GM13976 (cell line): ENCODE data around the gene CRIP3.

Experiments
- DNase-seq: peaks from one replicate; pipeline ENCODE4 v3.0.0; 2012; ENCODE audit warnings: low spot score
- in situ Hi-C: fragments of 300-500 bp; cut with MboI; formaldehyde crosslinking; loops from one replicate; pipeline ENCODE4 v1.12.0; 2022; ENCODE audit warnings: low sequenced_read_pairs, mixed read lengths, inconsistent platforms; ENCODE audit not compliant: unreplicated experiment
- TF ChIP-seq, protein P1 (sequence below): IDR thresholded peaks from 2 replicates; pipeline ENCODE4 v1.5.1; 2012; ENCODE audit warnings: borderline replicate concordance, mild to moderate bottlenecking; ENCODE audit not compliant: insufficient read depth; ENCODE audit errors: extremely low read depth, missing control alignments, control extremely low read depth

The CRIP3 gene

DNA sequence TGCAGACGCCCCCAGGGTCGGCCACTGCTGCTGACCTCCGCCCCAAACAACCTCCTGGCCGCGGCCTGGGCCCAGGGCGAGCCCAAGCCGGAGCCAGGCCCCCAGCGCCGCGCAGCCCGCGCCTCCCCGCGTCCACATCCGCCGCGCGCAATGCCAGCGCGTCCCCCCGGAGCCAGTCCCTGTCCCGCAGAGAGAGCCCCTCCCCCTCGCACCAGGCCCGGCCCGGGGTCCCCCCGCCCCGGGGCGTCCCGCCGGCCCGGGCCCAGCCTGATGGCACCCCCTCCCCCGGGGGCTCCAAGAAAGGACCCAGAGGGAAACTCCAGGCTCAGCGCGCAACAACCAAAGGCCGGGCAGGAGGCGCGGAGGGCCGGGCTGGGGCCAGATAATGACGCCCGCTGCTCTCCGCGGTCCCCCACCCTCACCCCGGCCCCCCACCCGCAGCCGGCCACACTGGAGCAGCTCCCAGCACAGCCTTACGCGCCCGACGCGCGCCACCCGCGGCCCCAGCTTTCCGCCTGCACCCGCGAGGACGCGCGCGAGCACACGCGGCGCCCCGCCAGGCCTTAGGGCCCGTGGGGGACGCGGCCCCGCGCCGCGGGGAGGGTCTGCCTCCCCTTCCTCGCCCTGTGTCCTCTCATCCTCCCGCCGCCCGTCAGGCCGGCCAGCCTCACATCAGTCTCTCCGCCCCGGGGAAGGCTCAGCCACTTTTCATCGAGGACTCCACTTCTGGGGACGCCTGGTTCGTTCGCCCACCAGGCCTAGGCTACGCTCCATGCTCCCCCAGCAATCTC, 23.4 kb downstream of the CRIP3 start:
- TF ChIP-seq, protein P1, sequence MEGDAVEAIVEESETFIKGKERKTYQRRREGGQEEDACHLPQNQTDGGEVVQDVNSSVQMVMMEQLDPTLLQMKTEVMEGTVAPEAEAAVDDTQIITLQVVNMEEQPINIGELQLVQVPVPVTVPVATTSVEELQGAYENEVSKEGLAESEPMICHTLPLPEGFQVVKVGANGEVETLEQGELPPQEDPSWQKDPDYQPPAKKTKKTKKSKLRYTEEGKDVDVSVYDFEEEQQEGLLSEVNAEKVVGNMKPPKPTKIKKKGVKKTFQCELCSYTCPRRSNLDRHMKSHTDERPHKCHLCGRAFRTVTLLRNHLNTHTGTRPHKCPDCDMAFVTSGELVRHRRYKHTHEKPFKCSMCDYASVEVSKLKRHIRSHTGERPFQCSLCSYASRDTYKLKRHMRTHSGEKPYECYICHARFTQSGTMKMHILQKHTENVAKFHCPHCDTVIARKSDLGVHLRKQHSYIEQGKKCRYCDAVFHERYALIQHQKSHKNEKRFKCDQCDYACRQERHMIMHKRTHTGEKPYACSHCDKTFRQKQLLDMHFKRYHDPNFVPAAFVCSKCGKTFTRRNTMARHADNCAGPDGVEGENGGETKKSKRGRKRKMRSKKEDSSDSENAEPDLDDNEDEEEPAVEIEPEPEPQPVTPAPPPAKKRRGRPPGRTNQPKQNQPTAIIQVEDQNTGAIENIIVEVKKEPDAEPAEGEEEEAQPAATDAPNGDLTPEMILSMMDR = no peak
- in situ Hi-C loops = no loop called here
- DNase-seq = no peak

DNA sequence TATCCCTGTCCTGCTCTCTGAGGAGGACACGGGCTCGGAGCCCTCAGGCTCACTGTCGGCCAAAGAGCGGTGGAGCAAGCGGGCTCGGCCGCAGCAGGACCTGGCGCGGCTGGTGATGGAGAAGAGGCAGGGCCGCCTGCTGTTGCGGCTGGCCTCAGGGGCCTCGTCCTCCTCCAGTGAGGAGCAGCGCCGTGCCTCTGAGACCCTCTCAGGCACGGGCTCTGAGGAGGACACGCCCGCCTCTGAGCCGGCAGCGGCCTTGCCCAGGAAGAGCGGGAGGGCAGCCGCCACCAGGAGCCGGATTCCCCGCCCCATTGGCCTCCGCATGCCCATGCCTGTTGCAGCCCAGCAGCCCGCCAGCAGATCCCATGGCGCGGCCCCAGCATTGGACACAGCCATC, 24.7 kb downstream of the CRIP3 start:
- in situ Hi-C loops = no loop called here

DNA sequence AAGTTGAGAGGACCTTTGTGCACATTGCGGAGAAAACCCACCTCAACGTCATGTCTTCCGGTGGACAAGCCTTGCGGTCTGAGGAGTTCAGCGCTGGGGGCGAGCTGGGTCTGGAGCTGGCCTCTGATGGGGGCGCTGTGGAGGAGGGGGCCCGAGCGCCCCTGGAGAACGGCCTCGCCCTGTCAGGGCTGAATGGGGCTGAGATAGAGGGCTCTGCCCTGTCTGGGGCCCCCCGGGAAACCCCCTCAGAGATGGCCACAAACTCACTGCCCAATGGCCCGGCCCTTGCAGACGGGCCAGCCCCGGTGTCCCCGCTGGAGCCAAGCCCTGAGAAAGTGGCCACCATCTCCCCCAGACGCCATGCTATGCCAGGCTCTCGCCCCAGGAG, 25.1 kb downstream of the CRIP3 start:
- in situ Hi-C loops = no loop called here
- no peak for DNase-seq
- TF ChIP-seq, protein P1 = no peak

More for the DNA sequence above, 24.7 kb downstream of the CRIP3 start:
- TF ChIP-seq, protein P1 = no peak
- no peak for DNase-seq

DNA sequence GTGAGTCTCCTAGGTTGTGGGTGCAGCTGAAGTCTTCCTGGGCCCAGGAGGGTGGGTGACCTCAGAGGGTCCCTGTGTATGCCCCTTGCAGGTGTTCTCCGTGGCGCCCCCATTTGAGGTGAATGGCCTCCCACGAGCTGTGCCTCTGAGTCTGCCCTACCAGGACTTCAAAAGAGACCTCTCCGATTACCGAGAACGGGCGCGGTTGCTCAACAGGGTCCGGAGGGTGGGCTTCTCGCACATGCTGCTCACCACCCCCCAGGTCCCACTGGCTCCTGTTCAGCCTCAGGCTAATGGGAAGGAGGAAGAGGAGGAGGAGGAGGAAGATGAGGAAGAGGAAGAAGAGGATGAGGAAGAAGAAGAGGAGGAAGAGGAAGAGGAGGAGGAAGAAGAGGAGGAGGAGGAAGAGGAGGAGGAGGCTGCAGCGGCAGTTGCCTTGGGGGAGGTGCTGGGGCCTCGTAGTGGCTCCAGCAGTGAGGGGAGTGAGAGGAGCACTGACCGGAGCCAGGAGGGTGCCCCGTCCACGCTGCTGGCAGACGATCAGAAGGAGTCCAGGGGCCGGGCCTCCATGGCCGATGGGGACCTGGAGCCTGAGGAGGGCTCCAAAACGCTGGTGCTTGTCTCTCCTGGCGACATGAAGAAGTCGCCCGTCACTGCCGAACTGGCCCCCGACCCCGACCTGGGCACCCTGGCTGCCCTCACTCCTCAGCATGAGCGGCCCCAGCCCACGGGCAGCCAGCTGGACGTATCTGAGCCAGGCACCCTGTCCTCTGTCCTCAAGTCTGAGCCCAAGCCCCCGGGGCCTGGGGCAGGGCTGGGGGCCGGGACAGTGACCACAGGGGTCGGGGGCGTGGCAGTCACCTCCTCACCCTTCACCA, 25.8 kb downstream of the CRIP3 start:
- TF ChIP-seq, protein P1 = no peak
- no peak for DNase-seq
- in situ Hi-C loops = no loop called here

DNA sequence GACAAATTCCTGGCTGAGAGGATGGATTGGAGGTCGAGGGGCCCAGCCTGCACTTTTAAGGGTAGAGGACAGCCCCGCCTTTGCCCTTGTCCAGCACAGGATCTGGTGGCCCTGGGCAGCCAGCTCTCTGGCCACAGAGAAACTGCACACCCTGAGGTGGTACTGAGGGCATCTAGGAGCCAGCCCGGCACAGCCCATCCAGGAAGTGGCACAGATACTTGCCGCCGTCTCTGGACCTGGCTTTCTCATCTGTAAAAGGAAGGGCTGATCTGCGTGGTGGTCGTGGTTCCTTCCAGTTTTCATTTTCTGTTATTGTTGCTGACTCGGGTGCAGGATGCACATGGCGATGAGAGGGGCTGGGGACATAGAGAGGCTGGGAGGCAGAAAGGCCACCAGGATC, 26.6 kb downstream of the CRIP3 start:
- in situ Hi-C loops = no loop called here
- TF ChIP-seq, protein P1 = no peak
- DNase-seq = no peak

DNA sequence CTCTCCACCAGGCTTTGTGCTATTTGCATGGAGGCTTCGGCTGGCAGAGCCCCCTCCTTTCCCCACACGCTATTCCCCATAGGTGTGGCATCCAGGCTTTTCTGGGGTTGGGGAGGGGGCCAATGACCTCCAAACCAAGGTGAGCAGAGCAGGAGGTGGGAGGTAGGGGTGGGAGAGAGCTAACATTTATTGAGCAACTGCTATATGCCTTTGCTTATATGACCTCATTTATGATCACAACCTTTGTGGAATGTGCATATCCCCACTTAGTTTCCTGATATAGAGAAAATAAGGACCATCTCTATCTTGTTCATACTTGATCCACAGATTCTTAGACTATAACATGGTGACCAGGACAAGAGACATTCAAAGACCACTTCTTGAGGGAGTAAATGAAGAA, 28.4 kb downstream of the CRIP3 start:
- in situ Hi-C loops = no loop called here
- TF ChIP-seq, protein P1 = no peak
- DNase-seq = no peak
